ENCODE results near the gene ADM5.

The ADM5 gene

GRCh38 chr19:49660338-49660961, 28.9 kb upstream of the ADM5 start:
- Histone ChIP-seq H3K4me1 (ENCODE audit: control insufficient read depth, insufficient read depth, low read length) (peaks cover 5% of the 10 kb centered on the region; the same call in 1 of the 2 replicates), H3K9ac (ENCODE audit: low read depth, low read length) (no peak overlapping the region), H3K4me3 (ENCODE audit: low read depth, low read length) (no peak overlapping the region), H3K36me3 (ENCODE audit: control insufficient read depth, insufficient read depth, low read length) (peaks cover 72% of the 10 kb centered on the region), H3K27me3 (ENCODE audit: control insufficient read depth, insufficient read depth, low read length) (no peaks in the 10 kb centered on the region), H3K9me3 (ENCODE audit: control insufficient read depth, insufficient read depth, low read length) (peaks cover 7% of the 10 kb centered on the region; the same call in 1 of the 2 replicates), H3K27ac (ENCODE audit: low read depth, low read length) (no peak overlapping the region)

- Histone ChIP-seq H3K9ac (ENCODE audit: low read depth, low read length) (no peak overlapping the region), H3K36me3 (ENCODE audit: control insufficient read depth, insufficient read depth, low read length) (peaks cover 57% of the 10 kb centered on the region), H3K27me3 (ENCODE audit: control insufficient read depth, insufficient read depth, low read length) (no peaks in the 10 kb centered on the region), H3K9me3 (ENCODE audit: control insufficient read depth, insufficient read depth, low read length) (peaks cover 7% of the 10 kb centered on the region; the same call in 1 of the 2 replicates), H3K27ac (ENCODE audit: low read depth, low read length) (no peak overlapping the region), H3K4me3 (ENCODE audit: low read depth, low read length) (no peak overlapping the region), H3K4me1 (ENCODE audit: control insufficient read depth, insufficient read depth, low read length) (no peaks in the 10 kb centered on the region)
Observed at GRCh38 chr19:49662011-49662410, 27.4 kb upstream of the ADM5 start.

GRCh38 chr19:49663224-49663623, 26.2 kb upstream of the ADM5 start:
- no peaks in the 10 kb centered on the region for H3K27me3 ChIP-seq (ENCODE audit: control insufficient read depth, insufficient read depth, low read length)
- no peak overlapping the region for H3K9ac ChIP-seq (ENCODE audit: low read depth, low read length)
- peaks cover 7% of the 10 kb centered on the region; the same call in 1 of the 2 replicates for H3K9me3 ChIP-seq (ENCODE audit: control insufficient read depth, insufficient read depth, low read length)
- peaks cover 57% of the 10 kb centered on the region for H3K36me3 ChIP-seq (ENCODE audit: control insufficient read depth, insufficient read depth, low read length)
- H3K4me1 ChIP-seq (ENCODE audit: control insufficient read depth, insufficient read depth, low read length): no peaks in the 10 kb centered on the region
- no peak overlapping the region for H3K27ac ChIP-seq (ENCODE audit: low read depth, low read length)
- H3K4me3 ChIP-seq (ENCODE audit: low read depth, low read length): no peak overlapping the region

GRCh38 chr19:49664171-49665035, 25.0 kb upstream of the ADM5 start:
- peak overlapping the region; percentile 86 for H3K4me3 ChIP-seq (ENCODE audit: low read depth, low read length)
- H3K4me1 ChIP-seq (ENCODE audit: control insufficient read depth, insufficient read depth, low read length): no peaks in the 10 kb centered on the region
- peak overlapping the region; percentile 81 for H3K9ac ChIP-seq (ENCODE audit: low read depth, low read length)
- peaks cover 56% of the 10 kb centered on the region for H3K36me3 ChIP-seq (ENCODE audit: control insufficient read depth, insufficient read depth, low read length)
- no peaks in the 10 kb centered on the region for H3K27me3 ChIP-seq (ENCODE audit: control insufficient read depth, insufficient read depth, low read length)
- H3K9me3 ChIP-seq (ENCODE audit: control insufficient read depth, insufficient read depth, low read length): peaks cover 7% of the 10 kb centered on the region; the same call in 1 of the 2 replicates
- peak overlapping the region; percentile 88 for H3K27ac ChIP-seq (ENCODE audit: low read depth, low read length)

GRCh38 chr19:49665036-49665350, 24.4 kb upstream of the ADM5 start:
- H3K9ac ChIP-seq (ENCODE audit: low read depth, low read length): peak overlapping the region; percentile 81
- H3K4me1 ChIP-seq (ENCODE audit: control insufficient read depth, insufficient read depth, low read length): no peaks in the 10 kb centered on the region
- H3K9me3 ChIP-seq (ENCODE audit: control insufficient read depth, insufficient read depth, low read length): peaks cover 5% of the 10 kb centered on the region; the same call in 1 of the 2 replicates
- H3K27ac ChIP-seq (ENCODE audit: low read depth, low read length): peak overlapping the region; percentile 88
- H3K36me3 ChIP-seq (ENCODE audit: control insufficient read depth, insufficient read depth, low read length): peaks cover 57% of the 10 kb centered on the region
- peak overlapping the region; percentile 86 for H3K4me3 ChIP-seq (ENCODE audit: low read depth, low read length)
- no peaks in the 10 kb centered on the region for H3K27me3 ChIP-seq (ENCODE audit: control insufficient read depth, insufficient read depth, low read length)

GRCh38 chr19:49665351-49666119, 23.9 kb upstream of the ADM5 start, which contains the start of the genes BCL2L12 and IRF3:
TSS of gene BCL2L12 (plus strand) at chr19:49665933. CDS start at chr19:49666693, 760 bp downstream.
TSS of gene IRF3 (minus strand) at chr19:49665857. CDS start at chr19:49664838, 1,019 bp downstream.
- Histone ChIP-seq H3K27ac (ENCODE audit: low read depth, low read length) (peak within 1 kb of the TSS; percentile 88), H3K27me3 (ENCODE audit: control insufficient read depth, insufficient read depth, low read length) (no peaks in the 10 kb centered on the region), H3K36me3 (ENCODE audit: control insufficient read depth, insufficient read depth, low read length) (peaks cover 55% of the 10 kb centered on the region), H3K4me1 (ENCODE audit: control insufficient read depth, insufficient read depth, low read length) (no peaks in the 10 kb centered on the region), H3K9me3 (ENCODE audit: control insufficient read depth, insufficient read depth, low read length) (no peaks in the 10 kb centered on the region), H3K4me3 (ENCODE audit: low read depth, low read length) (peak within 1 kb of the TSS; percentile 86), H3K9ac (ENCODE audit: low read depth, low read length) (peak within 1 kb of the TSS; percentile 81)

GRCh38 chr19:49666120-49666444, 23.3 kb upstream of the ADM5 start:
- H3K9ac ChIP-seq (ENCODE audit: low read depth, low read length): peak overlapping the region; percentile 34
- H3K4me3 ChIP-seq (ENCODE audit: low read depth, low read length): peak overlapping the region; percentile 86
- peaks cover 55% of the 10 kb centered on the region for H3K36me3 ChIP-seq (ENCODE audit: control insufficient read depth, insufficient read depth, low read length)
- no peaks in the 10 kb centered on the region for H3K9me3 ChIP-seq (ENCODE audit: control insufficient read depth, insufficient read depth, low read length)
- no peaks in the 10 kb centered on the region for H3K27me3 ChIP-seq (ENCODE audit: control insufficient read depth, insufficient read depth, low read length)
- peak overlapping the region; percentile 88 for H3K27ac ChIP-seq (ENCODE audit: low read depth, low read length)
- no peaks in the 10 kb centered on the region for H3K4me1 ChIP-seq (ENCODE audit: control insufficient read depth, insufficient read depth, low read length)

GRCh38 chr19:49667473-49667872, 21.9 kb upstream of the ADM5 start:
- Histone ChIP-seq H3K9ac (ENCODE audit: low read depth, low read length) (no peak overlapping the region), H3K4me3 (ENCODE audit: low read depth, low read length) (no peak overlapping the region), H3K27me3 (ENCODE audit: control insufficient read depth, insufficient read depth, low read length) (no peaks in the 10 kb centered on the region), H3K4me1 (ENCODE audit: control insufficient read depth, insufficient read depth, low read length) (peaks cover 6% of the 10 kb centered on the region; the same call in 1 of the 2 replicates), H3K9me3 (ENCODE audit: control insufficient read depth, insufficient read depth, low read length) (no peaks in the 10 kb centered on the region), H3K36me3 (ENCODE audit: control insufficient read depth, insufficient read depth, low read length) (peaks cover 42% of the 10 kb centered on the region), H3K27ac (ENCODE audit: low read depth, low read length) (no peak overlapping the region)

- no peaks in the 10 kb centered on the region for H3K27me3 ChIP-seq (ENCODE audit: control insufficient read depth, insufficient read depth, low read length)
- H3K4me1 ChIP-seq (ENCODE audit: control insufficient read depth, insufficient read depth, low read length): peaks cover 6% of the 10 kb centered on the region; the same call in 1 of the 2 replicates
- H3K36me3 ChIP-seq (ENCODE audit: control insufficient read depth, insufficient read depth, low read length): peaks cover 40% of the 10 kb centered on the region
- H3K4me3 ChIP-seq (ENCODE audit: low read depth, low read length): no peak overlapping the region
- H3K27ac ChIP-seq (ENCODE audit: low read depth, low read length): no peak overlapping the region
- no peak overlapping the region for H3K9ac ChIP-seq (ENCODE audit: low read depth, low read length)
- no peaks in the 10 kb centered on the region for H3K9me3 ChIP-seq (ENCODE audit: control insufficient read depth, insufficient read depth, low read length)
Observed at GRCh38 chr19:49669516-49669915, 19.9 kb upstream of the ADM5 start.

- Histone ChIP-seq H3K9ac (ENCODE audit: low read depth, low read length) (peak overlapping the region; percentile 29; the same call in 1 of the 2 replicates), H3K4me1 (ENCODE audit: control insufficient read depth, insufficient read depth, low read length) (peaks cover 6% of the 10 kb centered on the region; the same call in 1 of the 2 replicates), H3K27me3 (ENCODE audit: control insufficient read depth, insufficient read depth, low read length) (no peaks in the 10 kb centered on the region), H3K4me3 (ENCODE audit: low read depth, low read length) (peak overlapping the region; percentile 49), H3K9me3 (ENCODE audit: control insufficient read depth, insufficient read depth, low read length) (no peaks in the 10 kb centered on the region), H3K27ac (ENCODE audit: low read depth, low read length) (peak overlapping the region; percentile 75), H3K36me3 (ENCODE audit: control insufficient read depth, insufficient read depth, low read length) (peaks cover 36% of the 10 kb centered on the region)
Observed at GRCh38 chr19:49672131-49672919, 17.1 kb upstream of the ADM5 start.
